GM21576 (cell line): ENCODE measurements around the gene ITGB5.

Experiments used
- ATAC-seq: cut with Tn5 transposase; IDR thresholded peaks from one replicate; pipeline ENCODE4 v1.9.1; 2021; ENCODE audit warnings: mild to moderate bottlenecking, moderate library complexity; ENCODE audit not compliant: unreplicated experiment

Gene ITGB5

DNA sequence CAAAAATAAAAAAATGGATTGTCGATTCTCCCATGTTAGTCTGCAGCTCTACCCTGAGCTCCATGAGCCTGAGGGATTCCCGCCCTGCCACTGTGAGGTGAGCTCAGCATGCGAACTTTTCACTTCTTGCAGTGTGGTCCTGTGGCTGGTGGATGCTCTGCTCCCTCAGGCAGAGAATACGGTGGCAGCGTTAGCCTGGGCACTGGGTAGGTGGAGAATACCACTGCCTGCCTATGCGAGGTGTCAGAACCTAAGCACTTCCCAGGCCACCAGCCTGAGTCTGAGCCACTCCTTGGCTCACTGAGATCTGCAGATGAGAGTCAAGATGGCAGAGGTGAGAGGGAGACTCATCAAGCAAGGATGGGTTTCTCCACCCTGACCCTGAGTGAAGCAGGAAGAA is 70.1 kb downstream of the ITGB5 start:
- no peak for ATAC-seq

DNA sequence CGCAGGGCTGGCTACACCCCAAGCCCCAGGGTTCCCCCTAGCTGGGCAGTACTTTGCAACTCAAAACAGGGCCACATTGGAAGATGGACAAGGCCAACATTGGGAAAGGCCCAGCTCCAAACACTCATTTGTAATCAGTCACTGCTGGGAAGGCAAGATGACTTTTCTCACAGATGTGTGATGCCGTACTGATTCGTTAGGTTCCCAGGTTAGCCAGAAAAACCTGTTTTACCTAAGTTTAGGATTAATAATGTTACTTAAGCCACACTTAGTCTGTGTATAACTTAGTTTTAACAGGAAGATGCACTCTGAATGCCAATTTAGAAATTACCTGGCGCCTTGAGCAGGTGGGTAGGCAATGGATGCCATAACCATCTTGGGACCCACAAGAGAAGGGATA is 71.0 kb downstream of the ITGB5 start:
- no peak for ATAC-seq

DNA sequence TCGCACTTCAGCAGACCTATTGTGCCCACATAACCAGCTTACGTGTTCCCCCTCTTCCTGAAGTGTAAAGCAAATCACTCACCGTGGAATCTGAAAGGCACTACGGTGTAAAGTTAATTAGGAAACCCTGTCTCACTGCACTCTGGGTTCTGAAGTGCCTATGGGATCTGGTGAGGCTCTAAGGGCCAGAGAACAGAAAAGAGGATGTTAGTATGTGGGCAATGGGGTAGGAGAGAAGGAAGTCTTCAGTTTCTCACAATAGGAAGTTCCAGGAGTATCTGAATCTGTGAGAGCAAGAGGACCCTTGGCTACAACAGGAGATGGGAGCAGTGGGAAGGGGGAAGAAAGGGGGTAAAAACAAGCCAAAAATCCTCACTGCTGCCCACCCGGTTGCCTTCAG is 71.4 kb downstream of the ITGB5 start:
- ATAC-seq = no peak

- no peak for ATAC-seq
These were observed 72.3 kb downstream of the ITGB5 start for GRCh38 chr3:124814620-124815421.

- ATAC-seq = no peak
These were observed 73.6 kb downstream of the ITGB5 start for GRCh38 chr3:124813541-124813940.

DNA sequence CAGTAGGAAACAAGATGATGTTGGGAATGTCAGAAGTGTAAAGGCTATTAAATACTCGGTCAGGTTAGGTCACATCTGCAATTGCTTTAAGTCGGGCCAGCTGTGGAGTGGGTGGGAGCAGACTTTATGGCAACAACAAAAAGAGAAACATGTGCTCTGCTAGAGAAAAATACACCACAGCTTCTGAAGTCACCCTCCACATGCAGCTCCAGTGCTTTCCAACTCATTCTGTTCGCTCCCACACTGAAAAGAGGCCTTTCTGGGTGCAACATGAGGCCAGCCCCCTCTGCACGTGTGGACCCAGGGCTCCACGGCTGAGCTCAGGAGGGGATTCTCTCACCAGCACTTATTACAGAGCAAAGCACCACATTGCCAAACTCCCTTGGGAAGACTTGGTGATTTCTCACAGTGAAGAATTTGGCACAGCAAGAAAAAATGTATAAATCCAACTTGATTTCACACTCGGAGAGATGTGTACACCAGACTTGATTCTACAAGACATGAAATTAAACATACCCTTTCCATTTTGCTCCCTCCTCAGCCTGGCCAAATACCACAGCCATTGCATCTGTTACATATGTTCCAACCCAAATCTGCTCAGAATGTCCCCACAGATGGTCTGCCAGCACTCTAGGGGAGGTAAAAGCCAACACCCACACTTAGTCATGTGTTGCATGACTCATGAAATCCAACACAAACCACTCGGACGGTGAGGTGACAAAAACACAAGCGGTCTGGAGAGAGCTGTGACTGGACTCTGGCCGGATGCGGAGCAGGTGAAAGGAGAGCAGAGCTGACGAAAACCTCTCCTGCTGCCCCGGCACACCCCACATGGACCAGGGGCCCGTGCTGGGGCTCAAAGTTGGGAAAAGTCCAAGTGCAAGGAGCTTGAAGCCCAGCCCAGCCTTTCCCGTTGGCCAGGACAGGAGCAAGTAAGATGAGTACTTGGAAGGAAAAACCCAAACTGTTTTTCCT is 74.6 kb downstream of the ITGB5 start:
- no peak for ATAC-seq

DNA sequence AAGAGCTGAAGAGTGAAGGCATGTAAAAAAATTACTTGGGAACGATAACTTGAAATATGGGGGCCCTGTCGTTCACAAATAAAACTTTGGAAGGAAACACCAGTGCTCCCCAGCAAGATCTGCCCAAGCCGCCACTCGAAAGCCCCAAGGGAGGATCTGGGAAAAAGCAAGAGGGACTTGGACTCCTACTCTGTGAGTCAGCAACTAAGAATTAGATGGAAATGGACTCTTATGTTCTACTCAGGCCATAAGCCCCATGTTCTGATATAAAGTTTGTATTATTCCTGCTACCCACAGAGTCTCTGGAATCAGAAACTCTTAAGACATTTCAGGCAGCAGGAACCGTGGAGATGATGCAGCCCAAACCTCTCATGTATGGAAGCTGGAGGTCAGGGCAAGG is 75.7 kb downstream of the ITGB5 start:
- no peak for ATAC-seq

DNA sequence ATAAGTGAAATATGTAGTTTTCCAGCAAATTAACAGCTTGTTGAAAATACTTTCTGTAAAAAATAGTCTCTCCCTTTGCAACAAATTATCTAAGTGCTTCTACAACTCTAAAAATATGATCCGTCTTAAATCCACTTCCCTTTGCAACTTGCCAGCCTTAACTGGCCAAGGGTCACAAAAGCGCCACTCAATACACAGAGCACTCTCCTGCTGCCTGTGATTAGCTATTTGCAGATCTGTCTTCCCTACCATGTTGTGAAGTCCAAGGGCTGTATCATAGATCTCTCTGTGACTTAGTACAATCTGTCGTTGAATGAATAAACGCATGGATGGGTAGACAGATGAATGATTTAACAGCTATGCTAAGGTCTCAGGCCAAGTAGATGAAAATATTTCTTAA is 76.2 kb downstream of the ITGB5 start:
- ATAC-seq = no peak

- no peak for ATAC-seq
These were observed 78.1 kb downstream of the ITGB5 start for GRCh38 chr3:124809039-124809438.

DNA sequence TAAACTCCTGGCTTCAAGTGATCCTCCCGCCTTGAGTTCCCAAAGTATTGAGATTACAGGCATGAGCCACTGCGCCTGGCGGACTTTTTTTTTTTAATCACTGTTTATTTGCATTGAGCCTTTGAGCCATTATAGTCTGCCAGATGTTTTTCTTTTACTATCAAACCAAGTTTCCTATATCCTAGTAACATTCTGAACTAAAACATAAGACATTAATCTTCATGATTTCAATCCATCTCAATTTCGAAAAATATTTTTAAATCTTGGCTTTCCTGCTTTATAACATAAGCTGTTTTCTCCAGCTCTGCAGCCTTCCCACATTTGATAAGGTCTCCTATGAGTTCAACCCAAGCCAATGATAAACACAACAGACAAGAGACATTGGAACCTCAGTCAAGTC is 81.5 kb downstream of the ITGB5 start:
- no peak for ATAC-seq

DNA sequence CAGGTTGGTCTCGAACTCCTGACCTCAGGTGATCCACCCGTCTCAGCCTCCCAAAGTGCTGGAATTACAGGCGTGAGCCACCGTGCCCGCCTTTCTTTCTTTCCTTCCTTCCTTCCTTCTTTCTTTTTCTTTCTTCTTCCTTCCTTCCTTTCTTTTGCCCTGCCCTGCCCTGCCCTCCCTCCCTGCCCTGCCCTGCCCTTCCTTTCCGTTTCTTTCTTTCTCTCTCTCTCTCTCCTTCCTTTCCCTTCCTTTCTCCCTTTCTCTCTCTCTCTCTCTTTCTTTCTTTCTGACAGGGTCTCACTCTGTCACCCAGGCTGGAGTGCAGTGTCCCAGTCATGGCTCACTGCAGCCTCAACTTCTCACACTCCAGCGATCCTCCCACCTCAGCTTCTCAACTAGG is 82.3 kb downstream of the ITGB5 start:
- no peak for ATAC-seq

- no peak for ATAC-seq
These were observed 84.5 kb downstream of the ITGB5 start for GRCh38 chr3:124802702-124803101.

- no peak for ATAC-seq
These were observed 85.0 kb downstream of the ITGB5 start for GRCh38 chr3:124802061-124802698.

DNA sequence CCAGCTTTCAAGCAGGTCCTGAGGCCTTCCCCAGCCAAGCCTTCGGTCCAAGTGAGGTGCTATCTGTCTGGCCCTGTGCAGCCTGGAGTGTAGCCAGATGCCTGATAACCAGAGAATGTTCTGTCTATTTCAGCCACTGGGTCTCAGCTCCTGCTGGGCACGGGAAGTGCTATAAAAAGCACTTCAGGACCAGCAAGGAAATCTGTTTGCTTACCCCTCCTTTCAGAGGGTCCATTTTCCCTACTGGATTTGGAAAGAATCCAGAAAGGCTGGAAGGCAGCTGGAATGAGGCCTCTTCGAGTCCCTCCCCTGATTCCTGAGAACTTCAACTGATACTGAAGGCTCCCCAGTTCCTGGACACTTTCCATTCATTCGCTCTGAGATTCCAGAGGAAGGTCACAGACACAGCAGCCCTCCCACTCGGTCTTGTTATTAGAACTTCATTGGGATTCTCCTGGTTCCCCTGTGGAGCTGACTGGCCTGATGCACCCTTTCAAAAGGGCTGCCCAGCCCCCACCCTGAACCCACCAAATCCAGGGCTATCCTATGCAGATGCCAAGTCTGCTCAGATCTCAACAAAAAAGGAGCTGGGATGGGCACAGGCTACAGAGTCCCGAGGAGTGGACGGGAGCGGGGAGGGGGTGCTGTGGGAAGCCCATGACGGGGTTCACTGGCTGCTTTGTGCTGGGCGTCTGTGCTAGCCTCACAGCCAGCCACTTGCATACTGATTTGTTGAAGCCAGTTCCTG is 86.5 kb downstream of the ITGB5 start:
- ATAC-seq = no peak

GRCh38 chr3:124800076-124800475 is 87.1 kb downstream of the ITGB5 start:
- ATAC-seq = no peak

DNA sequence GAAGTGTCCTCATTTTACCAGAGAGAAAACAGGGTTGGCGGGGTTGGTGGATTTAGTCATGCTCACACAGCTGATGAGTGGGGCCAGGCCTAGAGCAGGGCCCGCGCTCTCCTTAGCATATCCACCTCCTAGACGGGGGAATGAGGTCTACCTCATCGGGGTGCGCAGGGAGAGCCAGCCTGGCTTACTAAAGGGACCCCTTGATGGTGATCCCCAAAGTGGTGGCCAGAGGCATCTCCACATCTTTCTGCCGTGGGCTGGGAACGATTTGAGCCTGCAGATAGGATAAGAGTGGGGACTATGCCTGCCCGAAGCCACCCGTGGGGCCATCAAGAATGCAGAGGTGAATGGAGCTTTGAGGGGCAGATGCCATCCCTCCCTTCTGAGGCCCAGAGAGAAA is 87.5 kb downstream of the ITGB5 start:
- no peak for ATAC-seq

DNA sequence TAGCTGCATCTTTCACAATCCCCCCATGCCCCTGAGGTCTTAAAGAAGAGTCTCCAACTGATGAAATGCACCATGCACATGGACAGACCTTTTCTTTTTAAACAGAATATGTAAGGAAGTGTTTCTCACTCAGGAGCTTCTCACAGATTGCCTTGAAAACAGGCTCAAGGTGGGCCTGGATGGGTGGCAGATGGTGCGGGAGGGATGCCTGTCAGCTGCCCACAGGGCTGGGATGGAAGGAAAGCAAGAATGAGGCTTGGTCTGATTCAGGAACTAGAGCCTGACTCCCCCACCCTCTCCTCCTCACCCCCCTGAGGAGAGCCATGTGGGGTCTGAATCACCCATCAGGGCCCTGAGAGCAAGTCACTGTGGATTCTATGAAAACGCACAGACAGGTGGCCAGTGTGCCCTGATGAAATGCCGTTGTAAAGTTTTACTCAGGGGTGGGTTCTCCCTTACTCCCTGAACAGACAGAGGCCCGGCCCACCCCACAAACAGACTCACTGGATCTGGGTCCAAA is 89.7 kb downstream of the ITGB5 start:
- no peak for ATAC-seq

- ATAC-seq = no peak
These were observed 90.7 kb downstream of the ITGB5 start for GRCh38 chr3:124796477-124796876.

GRCh38 chr3:124793054-124793739 is 94.0 kb downstream of the ITGB5 start:
- ATAC-seq = no peak
